ENCODE data around the gene GABARAPL2. TPM values are rescaled to one million over a fixed set of nuclear protein-coding genes. Genes with fewer than 3 reads are reported as not detected.

Gene GABARAPL2
- total and polyA plus RNA-seq, 8 donors = 29.8 to 198 (median 93.5) TPM

DNA sequence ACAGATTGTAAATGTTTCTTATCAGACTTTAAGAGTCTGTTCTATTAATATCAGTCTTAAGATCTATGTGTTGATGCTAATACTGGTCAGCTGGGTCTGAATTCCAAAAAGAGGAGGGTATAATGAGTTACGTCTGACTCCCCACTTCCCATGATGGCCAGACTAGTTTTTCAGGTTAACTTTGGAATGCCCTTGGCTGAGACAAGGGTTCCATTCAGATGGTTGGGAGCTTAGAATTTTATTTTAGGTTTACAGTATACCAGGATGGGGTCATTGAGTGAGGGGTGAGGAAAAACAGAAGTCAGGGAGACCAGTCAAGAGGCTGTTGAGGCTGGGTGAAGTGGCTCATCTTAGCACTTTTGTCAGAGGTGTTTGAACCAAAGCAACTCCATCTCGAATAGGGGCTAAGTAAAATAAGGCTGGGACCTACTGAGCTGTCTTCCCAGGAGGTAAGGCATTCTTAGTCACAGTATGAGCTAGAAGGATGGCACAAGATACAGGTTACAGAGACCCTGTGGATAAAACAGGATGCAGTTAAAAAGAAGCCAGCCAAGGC lies 7.3 kb upstream of the GABARAPL2 start:
- TF ChIP-seq, protein P1, sequence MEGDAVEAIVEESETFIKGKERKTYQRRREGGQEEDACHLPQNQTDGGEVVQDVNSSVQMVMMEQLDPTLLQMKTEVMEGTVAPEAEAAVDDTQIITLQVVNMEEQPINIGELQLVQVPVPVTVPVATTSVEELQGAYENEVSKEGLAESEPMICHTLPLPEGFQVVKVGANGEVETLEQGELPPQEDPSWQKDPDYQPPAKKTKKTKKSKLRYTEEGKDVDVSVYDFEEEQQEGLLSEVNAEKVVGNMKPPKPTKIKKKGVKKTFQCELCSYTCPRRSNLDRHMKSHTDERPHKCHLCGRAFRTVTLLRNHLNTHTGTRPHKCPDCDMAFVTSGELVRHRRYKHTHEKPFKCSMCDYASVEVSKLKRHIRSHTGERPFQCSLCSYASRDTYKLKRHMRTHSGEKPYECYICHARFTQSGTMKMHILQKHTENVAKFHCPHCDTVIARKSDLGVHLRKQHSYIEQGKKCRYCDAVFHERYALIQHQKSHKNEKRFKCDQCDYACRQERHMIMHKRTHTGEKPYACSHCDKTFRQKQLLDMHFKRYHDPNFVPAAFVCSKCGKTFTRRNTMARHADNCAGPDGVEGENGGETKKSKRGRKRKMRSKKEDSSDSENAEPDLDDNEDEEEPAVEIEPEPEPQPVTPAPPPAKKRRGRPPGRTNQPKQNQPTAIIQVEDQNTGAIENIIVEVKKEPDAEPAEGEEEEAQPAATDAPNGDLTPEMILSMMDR (IDR thresholded peaks at IDR 0.05) = no peak
- TF ChIP-seq POLR2A (IDR thresholded peaks at IDR 0.05) (no peak), EP300 (IDR thresholded peaks at IDR 0.05) (no peak), POLR2AphosphoS5 (IDR thresholded peaks at IDR 0.05) (no peak)

DNA sequence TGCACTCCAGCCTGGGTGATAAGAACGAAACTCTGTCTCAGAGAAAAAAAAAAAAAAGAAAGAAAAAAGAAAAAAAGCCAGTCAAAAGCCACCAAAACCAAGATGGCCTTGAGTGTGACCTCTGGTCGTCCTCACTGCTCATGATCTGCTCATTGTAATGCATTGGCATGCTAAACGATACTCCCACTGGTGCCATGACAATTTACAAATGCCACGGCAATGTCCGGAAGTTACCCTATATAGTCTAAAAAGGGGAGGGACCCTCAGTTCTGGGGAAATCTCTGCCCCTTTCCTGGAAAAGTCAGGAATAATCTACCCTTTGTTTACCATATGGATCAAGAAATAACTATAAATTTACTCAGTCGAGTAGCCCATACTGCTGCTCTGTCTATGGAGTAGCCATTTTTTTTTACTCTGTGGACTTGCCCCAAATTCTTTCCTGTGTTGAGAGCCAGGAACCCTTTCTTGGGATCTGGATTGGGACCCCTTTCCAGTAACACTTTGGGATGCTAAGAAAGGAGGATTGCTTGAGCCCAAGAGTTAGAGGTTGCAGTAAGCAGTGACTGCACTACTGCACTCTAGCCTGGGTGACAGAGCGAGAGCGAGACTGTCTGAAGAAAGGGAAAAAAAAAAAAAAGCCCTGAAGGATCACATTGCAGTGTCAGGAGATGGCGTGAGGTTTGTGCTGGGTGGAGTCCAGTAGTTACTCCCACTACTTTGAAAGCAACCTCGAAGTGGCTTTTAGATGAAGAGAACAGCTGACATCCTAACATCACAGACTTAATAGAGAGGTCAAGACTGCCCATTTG lies 6.4 kb upstream of the GABARAPL2 start:
- TF ChIP-seq POLR2A (IDR thresholded peaks at IDR 0.05) (no peak), EP300 (IDR thresholded peaks at IDR 0.05) (no peak), POLR2AphosphoS5 (IDR thresholded peaks at IDR 0.05) (no peak)
- TF ChIP-seq, protein P1 (IDR thresholded peaks at IDR 0.05) = no peak
- Histone ChIP-seq H3K4me1 (peaks cover 15 to 22% (median 18%) of the 10 kb centered on the region in 4 donors), H3K36me3 (no peaks in the 10 kb centered on the region), H3K27me3 (no peaks in the 10 kb centered on the region), H3K27ac (no peak overlapping the region), H3K9me3 (no peaks in the 10 kb centered on the region), H3K4me3 (no peak overlapping the region)
- intact Hi-C loops (cut with DNase I; ENCODE audit: low total_unique reads) = no loop called here
- WGBS, 5 donors = 53 to 60% (median 56%) methylated on average over 10 of the region's 10 CpGs
- DNase-seq = peak in 1 of 2 donors; percentile 18

More for the DNA sequence above, 7.3 kb upstream of the GABARAPL2 start:
- Histone ChIP-seq H3K9me3 (no peaks in the 10 kb centered on the region), H3K27ac (no peak overlapping the region), H3K4me3 (no peak overlapping the region), H3K4me1 (peaks cover 19 to 28% (median 20%) of the 10 kb centered on the region in 4 donors), H3K27me3 (no peaks in the 10 kb centered on the region), H3K36me3 (no peaks in the 10 kb centered on the region)
- no peak for DNase-seq
- 56 to 77% (median 68%) methylated on average over 2 of the region's 2 CpGs for WGBS, 5 donors
- intact Hi-C loops (cut with DNase I; ENCODE audit: low total_unique reads) = no loop called here

DNA sequence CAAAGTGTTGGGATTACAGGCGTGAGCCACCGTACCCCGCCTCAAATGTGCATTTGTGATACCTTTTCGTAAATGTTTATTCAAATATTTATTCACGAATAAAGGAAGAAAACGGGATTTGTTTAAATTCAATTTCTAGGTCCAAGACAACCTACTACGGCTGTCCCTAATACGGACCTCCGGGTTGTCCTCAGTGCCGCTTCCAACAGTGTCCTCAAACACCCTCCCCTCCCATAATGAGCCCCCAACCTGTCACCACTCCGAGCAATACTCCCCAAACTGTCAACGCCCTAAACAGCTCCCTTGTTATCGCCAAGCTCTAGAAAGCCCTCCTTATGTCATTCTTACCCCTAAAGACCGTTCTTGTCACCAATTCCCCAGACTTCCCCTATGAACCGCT lies 539 bp upstream of the GABARAPL2 start:
- no peak for DNase-seq
- Histone ChIP-seq H3K36me3 (peaks cover 4 to 29% (median 28%) of the 10 kb centered on the region in 4 donors), H3K27ac (peak overlapping the region; percentile 77 to 88 (median 84)), H3K4me1 (peaks cover 13 to 52% (median 45%) of the 10 kb centered on the region in 4 donors), H3K4me3 (peak overlapping the region; percentile 76 to 99 (median 90)), H3K27me3 (no peaks in the 10 kb centered on the region), H3K9me3 (no peaks in the 10 kb centered on the region)
- TF ChIP-seq POLR2A (IDR thresholded peaks at IDR 0.05) (no peak), EP300 (IDR thresholded peaks at IDR 0.05) (no peak), POLR2AphosphoS5 (IDR thresholded peaks at IDR 0.05) (no peak)
- TF ChIP-seq, protein P1 (IDR thresholded peaks at IDR 0.05) = no peak
- intact Hi-C loops (cut with DNase I; ENCODE audit: low total_unique reads) = no loop called here
- WGBS, 5 donors = 4 to 12% (median 11%) methylated on average over 15 of the region's 15 CpGs

DNA sequence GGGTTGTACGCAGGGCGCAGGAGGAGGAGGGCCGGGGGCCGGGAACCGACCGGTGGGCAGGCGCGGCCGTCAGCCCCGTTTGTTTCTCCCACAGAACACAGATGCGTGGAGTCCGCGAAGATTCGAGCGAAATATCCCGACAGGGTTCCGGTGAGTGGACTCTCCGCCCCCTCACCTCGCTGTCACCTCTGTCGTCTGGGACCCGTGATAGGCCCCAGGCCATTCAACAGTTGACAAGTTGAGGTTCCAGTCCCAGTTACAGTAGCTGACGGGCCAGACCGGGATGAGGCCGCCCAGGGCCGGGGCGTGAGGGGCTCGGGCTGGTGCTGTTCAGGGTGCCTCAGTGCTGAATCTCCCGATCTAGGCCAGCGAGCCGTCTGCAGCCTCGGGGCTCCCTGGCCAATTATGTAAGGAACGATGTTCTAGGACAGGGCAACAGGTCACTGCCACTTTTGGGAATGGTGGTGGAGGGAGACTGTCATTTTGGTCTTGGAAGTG lies 628 bp downstream of the GABARAPL2 start:
- no peaks in the 10 kb centered on the region for H3K9me3 ChIP-seq
- peak overlapping the region; percentile 76 to 99 (median 90) for H3K4me3 ChIP-seq
- peak overlapping the region; percentile 77 to 88 (median 85) for H3K27ac ChIP-seq
- intact Hi-C loops (cut with DNase I; ENCODE audit: low total_unique reads) = no loop called here
- WGBS, 5 donors = 1 to 2% (median 2%) methylated on average over 18 to 32 of the region's 32 CpGs
- peaks cover 5 to 40% (median 39%) of the 10 kb centered on the region in 4 donors for H3K36me3 ChIP-seq
- peak in 1 of 2 donors; percentile 59 for DNase-seq
- TF ChIP-seq POLR2AphosphoS5 (IDR thresholded peaks at IDR 0.05) (no peak), POLR2A (IDR thresholded peaks at IDR 0.05) (no peak), EP300 (IDR thresholded peaks at IDR 0.05) (no peak)
- TF ChIP-seq, protein P1 (IDR thresholded peaks at IDR 0.05) = no peak
- peaks cover 13 to 64% (median 54%) of the 10 kb centered on the region in 4 donors for H3K4me1 ChIP-seq
- no peaks in the 10 kb centered on the region for H3K27me3 ChIP-seq

Measured in stomach (tissue), 9 donors.